Bronchial epithelial cell (primary cell): ENCODE data around the gene TSACC. TPM values are rescaled to one million over a fixed set of nuclear protein-coding genes. Genes with fewer than 3 reads are reported as not detected.

Experiments used
- DNase-seq: peaks from one replicate; pipeline ENCODE4 v3.0.0-alpha.2; 2010; ENCODE audit warnings: low read depth
- FAIRE-seq: peaks from 2 replicates; lab custom pipeline; 2011; peaks lifted over from hg19 to GRCh38; lab: Jason Lieb, UNC
- H3K27me3 ChIP-seq: 2 replicates; pipeline ENCODE4 v1.5.1; 2011; ENCODE audit warnings: low read length; ENCODE audit not compliant: control insufficient read depth, insufficient read depth
- H3K36me3 ChIP-seq: 2 replicates; pipeline ENCODE4 v1.5.1; 2011; ENCODE audit warnings: low read length; ENCODE audit not compliant: control insufficient read depth, insufficient read depth
- H3K4me3 ChIP-seq: 2 replicates; pipeline ENCODE4 v1.5.1; 2011; ENCODE audit warnings: mild to moderate bottlenecking, low read depth, low read length, control low read depth
- total RNA-seq: library from RNA; depleted of rRNA; stranded (reverse); fragments of >200 nt; gene quantifications from 2 replicates; pipeline ENCODE4 v1.2.1, GENCODE V29; 2014
- TF ChIP-seq, protein P1 (sequence below): IDR thresholded peaks from 2 replicates; pipeline ENCODE4 v1.5.1; 2011; ENCODE audit warnings: mild to moderate bottlenecking, moderate library complexity, low read length, control low read depth, inconsistent platforms; ENCODE audit not compliant: insufficient read depth, severe bottlenecking

Gene TSACC
- total RNA-seq, 1 donor from 2014 or later: not detected

DNA sequence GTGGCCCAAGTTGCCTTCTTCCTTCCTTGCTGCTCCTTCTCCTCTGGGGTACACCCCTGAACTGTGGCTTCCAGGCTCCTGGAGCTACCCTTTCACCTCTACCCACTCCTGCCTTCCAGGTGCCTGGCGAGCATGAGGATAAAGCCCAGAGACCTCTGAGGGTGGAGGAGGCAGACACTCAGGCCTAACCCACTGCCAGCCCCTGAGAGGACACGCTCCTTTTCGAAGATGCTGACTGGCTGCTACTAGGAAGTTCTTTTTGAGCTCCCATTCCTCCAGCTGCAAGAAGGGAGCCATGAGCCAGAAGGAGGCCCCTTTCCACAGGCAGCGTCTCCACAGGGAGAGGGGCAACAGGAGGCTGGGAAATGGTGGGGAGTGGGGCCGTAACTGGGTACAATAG, 46.3 kb downstream of the TSACC start:
- no peak for FAIRE-seq
- Histone ChIP-seq H3K27me3 (peaks cover 18% of the 10 kb centered on the region), H3K4me3 (no peak overlapping the region), H3K36me3 (no peaks in the 10 kb centered on the region)
- TF ChIP-seq, protein P1, sequence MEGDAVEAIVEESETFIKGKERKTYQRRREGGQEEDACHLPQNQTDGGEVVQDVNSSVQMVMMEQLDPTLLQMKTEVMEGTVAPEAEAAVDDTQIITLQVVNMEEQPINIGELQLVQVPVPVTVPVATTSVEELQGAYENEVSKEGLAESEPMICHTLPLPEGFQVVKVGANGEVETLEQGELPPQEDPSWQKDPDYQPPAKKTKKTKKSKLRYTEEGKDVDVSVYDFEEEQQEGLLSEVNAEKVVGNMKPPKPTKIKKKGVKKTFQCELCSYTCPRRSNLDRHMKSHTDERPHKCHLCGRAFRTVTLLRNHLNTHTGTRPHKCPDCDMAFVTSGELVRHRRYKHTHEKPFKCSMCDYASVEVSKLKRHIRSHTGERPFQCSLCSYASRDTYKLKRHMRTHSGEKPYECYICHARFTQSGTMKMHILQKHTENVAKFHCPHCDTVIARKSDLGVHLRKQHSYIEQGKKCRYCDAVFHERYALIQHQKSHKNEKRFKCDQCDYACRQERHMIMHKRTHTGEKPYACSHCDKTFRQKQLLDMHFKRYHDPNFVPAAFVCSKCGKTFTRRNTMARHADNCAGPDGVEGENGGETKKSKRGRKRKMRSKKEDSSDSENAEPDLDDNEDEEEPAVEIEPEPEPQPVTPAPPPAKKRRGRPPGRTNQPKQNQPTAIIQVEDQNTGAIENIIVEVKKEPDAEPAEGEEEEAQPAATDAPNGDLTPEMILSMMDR: no peak
- DNase-seq: no peak

DNA sequence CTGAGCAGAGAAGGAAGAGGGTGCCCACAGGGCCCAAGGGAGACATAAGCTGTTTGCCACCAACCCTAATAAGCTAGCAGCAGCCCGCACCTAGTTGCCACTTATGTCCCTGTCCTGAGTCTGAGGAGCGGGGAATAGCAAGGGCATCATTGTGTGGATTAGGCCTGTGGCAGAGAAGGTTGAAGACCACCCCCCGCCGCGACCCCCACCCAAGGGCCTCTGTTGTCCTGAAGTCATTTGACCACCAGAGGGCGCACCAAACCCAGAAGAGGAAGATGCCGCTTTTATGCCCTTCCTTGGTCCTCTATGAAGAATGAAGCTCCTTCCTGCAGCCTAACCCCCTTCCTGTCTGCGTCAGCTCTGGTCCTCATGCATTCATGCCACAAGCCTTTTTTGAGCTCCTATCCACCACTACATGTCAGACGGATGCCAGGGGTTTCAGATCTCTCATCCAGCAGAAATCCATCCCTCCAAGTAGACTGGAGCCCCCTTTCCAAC, 47.3 kb downstream of the TSACC start:
- no peaks in the 10 kb centered on the region for H3K36me3 ChIP-seq
- peaks cover 24% of the 10 kb centered on the region for H3K27me3 ChIP-seq
- TF ChIP-seq, protein P1: peak; percentile 91
- FAIRE-seq (no peak), DNase-seq (peak; percentile 49)
- H3K4me3 ChIP-seq: no peak overlapping the region

DNA sequence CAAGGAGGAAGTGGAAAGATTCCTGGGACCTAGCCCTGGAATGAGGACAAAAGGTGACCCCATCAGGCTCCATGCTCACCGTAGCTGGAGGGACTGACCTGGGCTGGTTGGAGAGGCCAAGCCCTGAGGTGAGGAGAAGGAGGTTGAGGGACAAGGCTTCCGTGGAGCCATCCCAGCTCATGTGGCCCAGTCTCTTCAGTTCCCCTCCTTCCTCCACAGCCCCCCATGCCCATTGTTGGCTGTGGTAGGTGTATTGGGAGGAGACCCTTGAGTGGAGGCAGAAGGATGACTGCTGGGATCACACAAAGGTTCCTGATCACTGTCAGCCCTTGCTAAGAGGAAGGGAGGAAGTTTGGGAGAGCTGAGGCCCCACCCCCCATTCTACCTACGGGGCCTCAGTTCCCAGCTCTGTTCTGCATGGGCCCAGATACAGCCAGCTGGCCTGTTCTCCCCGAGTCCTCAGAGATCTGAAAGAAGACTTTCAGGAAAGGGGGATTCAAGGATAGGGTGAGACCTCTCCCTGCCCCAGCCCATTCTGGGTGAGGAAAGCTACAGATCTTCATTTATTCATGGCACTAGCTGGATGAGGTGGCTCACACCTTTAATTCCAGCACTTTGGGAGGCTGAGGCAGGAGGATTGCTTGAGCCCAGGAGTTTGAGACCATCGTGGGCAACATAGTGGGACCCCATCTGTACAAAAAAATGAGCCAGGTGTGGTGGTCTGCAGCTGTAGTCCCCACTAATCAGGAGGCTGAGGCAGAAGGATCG, 48.0 kb downstream of the TSACC start:
- Histone ChIP-seq H3K4me3 (no peak overlapping the region), H3K27me3 (peaks cover 25% of the 10 kb centered on the region), H3K36me3 (no peaks in the 10 kb centered on the region)
- DNase-seq: no peak
- TF ChIP-seq, protein P1: no peak
- FAIRE-seq: no peak

DNA sequence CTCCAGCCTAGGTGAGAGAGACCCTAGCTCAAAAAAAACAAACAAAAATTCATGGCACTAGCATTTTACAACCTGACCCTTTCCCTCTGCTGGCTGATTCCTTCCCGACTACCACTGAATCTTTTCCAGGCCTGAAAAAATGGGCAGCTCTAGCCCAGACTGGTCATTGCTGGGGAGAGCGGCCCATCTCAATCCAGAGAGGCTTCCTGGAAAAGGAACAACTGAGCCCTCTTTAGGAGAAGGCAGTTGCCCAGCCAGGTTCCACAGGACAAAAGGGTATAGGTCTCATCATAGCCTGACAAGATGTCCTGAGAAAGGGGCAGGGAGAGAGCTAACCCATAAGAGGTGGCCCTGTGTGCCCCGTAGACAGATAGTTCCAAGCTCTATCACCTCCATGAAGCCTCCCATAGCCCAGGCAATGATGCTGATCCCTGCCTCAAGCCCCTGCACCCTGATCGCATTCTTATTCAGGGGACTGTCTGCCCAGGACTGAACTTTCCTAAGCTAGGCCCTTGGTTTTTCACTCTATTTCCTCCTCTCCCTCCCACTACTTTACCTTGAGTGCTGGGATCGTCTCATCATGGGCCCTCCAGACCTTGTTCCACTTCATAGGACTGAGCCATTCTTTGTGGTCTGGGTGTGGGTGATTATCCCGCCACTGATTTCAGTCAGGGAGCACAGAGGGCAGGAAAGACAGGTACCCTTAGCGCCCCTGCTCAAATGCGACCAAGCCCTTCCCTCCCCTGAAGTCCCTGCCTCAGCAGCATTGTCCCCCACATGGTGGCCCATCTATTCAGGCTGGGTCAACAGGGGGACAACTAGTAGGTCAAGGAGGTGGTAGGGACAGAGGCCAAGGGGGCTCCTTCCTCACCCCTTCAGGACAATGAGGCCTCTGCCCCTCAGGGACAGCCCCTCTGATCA, 48.9 kb downstream of the TSACC start:
- FAIRE-seq (no peak), DNase-seq (no peak)
- Histone ChIP-seq H3K36me3 (no peaks in the 10 kb centered on the region), H3K27me3 (peaks cover 31% of the 10 kb centered on the region), H3K4me3 (no peak overlapping the region)
- TF ChIP-seq, protein P1: no peak

DNA sequence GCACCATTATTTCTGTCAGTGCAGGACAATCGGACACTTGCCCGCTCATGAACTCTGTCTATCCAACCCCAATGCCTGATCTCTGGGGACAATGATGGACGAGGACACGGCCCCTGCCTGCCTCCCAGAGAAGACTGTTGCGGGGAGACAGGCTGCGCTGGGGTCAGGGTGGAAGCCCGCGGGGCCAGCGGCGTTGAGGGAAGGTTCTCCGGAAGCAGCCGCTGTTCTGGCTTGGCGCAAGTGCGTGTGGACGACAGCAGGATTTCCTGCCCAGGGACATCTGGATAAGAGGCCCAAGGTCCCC, 49.5 kb downstream of the TSACC start:
- no peak for FAIRE-seq
- Histone ChIP-seq H3K36me3 (no peaks in the 10 kb centered on the region), H3K27me3 (peaks cover 31% of the 10 kb centered on the region), H3K4me3 (no peak overlapping the region)
- DNase-seq: no peak
- TF ChIP-seq, protein P1: no peak
